Suprapubic skin (tissue), 3 donors: ENCODE data around the gene NOS1AP.

Experiments used
- EP300 ChIP-seq: sonication (generic); formaldehyde crosslinking; IDR thresholded peaks from one replicate; pipeline ENCODE4 v1.6.1; 2017; ENCODE audit warnings: antibody characterized with exemption
- POLR2A ChIP-seq, 2 donors: fragments of 450-650 bp; IDR thresholded peaks; one replicate each; pipeline ENCODE4 v1.6.1; 2017; ENCODE audit warnings: antibody characterized with exemption in 2 of 2, mild to moderate bottlenecking in 2 of 2, moderate library complexity in 2 of 2
- TF ChIP-seq, protein P1 (sequence below), 2 donors: fragments of 200-600 bp in 1 of 2; fragments of 450-650 bp in 1 of 2; sonication (generic) in 1 of 2; IDR thresholded peaks; one replicate each; pipeline ENCODE4 v1.5.1; 2016 to 2019; ENCODE audit warnings: antibody characterized with exemption in 2 of 2, mild to moderate bottlenecking in 1 of 2, moderate library complexity in 1 of 2

- TF ChIP-seq POLR2A (IDR thresholded peaks at IDR 0.05) = no peak
- TF ChIP-seq, protein P1, sequence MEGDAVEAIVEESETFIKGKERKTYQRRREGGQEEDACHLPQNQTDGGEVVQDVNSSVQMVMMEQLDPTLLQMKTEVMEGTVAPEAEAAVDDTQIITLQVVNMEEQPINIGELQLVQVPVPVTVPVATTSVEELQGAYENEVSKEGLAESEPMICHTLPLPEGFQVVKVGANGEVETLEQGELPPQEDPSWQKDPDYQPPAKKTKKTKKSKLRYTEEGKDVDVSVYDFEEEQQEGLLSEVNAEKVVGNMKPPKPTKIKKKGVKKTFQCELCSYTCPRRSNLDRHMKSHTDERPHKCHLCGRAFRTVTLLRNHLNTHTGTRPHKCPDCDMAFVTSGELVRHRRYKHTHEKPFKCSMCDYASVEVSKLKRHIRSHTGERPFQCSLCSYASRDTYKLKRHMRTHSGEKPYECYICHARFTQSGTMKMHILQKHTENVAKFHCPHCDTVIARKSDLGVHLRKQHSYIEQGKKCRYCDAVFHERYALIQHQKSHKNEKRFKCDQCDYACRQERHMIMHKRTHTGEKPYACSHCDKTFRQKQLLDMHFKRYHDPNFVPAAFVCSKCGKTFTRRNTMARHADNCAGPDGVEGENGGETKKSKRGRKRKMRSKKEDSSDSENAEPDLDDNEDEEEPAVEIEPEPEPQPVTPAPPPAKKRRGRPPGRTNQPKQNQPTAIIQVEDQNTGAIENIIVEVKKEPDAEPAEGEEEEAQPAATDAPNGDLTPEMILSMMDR (IDR thresholded peaks at IDR 0.05) = no peak
- no peak for TF ChIP-seq EP300
Observed at GRCh38 chr1:162218975-162219374, 149.5 kb downstream of the NOS1AP start.
